ENCODE data around the gene PIGW. TPM values are rescaled to one million over a fixed set of nuclear protein-coding genes. Genes with fewer than 3 reads are reported as not detected.

The PIGW gene
- total RNA-seq, 2 donors from 2014 or later, result 2.8 to 3.9 TPM

DNA sequence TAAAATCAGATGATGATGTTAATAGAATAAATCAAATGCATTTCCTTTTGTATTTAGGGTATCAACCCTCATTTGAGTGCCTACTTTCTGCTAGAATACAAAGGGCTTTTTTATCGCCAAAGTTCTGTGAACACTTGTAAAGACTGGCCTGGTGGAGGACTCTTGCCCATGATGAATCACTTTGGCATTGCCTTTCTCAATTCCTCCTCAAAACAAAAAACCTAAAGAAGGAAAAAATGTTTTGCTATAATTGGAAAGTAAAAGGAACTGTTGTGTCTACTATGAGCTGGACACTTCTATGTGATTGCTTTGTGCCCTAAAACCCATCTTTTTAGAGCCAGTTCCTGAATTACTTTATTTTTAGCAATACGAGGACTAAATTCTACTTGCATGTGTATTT lies 43.9 kb downstream of the PIGW start:
- Histone ChIP-seq H3K4me3 (no peak overlapping the region), H3K4me1 (no peaks in the 10 kb centered on the region), H3K9me3 (no peaks in the 10 kb centered on the region), H3K27me3 (no peaks in the 10 kb centered on the region), H3K36me3 (peaks cover 68% of the 10 kb centered on the region), H3K27ac (no peak overlapping the region)
- DNase-seq (ENCODE audit: low spot score), result no peak
- TF ChIP-seq, protein P1, sequence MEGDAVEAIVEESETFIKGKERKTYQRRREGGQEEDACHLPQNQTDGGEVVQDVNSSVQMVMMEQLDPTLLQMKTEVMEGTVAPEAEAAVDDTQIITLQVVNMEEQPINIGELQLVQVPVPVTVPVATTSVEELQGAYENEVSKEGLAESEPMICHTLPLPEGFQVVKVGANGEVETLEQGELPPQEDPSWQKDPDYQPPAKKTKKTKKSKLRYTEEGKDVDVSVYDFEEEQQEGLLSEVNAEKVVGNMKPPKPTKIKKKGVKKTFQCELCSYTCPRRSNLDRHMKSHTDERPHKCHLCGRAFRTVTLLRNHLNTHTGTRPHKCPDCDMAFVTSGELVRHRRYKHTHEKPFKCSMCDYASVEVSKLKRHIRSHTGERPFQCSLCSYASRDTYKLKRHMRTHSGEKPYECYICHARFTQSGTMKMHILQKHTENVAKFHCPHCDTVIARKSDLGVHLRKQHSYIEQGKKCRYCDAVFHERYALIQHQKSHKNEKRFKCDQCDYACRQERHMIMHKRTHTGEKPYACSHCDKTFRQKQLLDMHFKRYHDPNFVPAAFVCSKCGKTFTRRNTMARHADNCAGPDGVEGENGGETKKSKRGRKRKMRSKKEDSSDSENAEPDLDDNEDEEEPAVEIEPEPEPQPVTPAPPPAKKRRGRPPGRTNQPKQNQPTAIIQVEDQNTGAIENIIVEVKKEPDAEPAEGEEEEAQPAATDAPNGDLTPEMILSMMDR (IDR thresholded peaks at IDR 0.05), result no peak

DNA sequence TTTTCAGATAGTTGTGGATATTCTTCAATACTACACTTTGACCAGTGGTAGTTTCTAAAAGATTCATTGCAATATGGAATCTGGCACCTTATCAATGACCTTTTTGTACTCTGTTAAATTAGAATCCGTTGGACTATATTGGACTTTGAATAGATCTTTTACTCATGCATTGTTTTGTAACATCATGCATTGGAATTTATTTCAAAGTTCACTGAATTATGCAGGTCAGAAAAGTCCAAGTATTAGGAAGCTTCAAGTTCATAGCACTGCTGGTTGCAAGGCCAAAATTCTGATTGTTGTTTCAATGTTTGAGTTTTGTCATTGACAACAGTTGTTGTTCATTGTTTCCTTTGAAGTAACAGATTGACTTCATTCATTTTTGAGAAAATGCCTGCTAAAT lies 49.0 kb downstream of the PIGW start:
- no peaks in the 10 kb centered on the region for H3K4me1 ChIP-seq
- H3K4me3 ChIP-seq, result no peak overlapping the region
- no peaks in the 10 kb centered on the region for H3K27me3 ChIP-seq

DNA sequence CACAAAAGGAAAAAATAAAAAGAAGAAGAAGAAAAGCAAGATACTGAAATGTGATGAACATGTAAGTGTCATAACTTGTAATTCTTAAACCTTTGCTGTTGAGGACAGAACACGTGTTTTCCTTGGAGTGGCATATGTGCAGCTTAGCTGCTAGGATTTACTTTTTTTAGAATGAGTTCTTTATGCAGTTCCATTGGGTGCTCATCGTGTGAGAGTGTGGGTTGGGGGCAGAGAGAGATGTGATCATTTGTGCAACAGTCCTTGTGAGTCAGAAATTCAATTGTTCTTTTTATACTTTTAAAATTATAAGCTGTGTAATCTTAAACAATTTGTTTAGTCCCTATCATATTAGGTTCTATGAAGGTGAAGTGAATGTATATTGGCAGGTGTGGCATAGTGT lies 51.4 kb downstream of the PIGW start:
- Histone ChIP-seq H3K36me3 (peaks cover 83% of the 10 kb centered on the region), H3K4me1 (peaks cover 0 to 3% of the 10 kb centered on the region in 2 donors), H3K27me3 (no peaks in the 10 kb centered on the region), H3K27ac (no peak overlapping the region), H3K4me3 (no peak overlapping the region), H3K9me3 (no peaks in the 10 kb centered on the region)
- TF ChIP-seq, protein P1 (IDR thresholded peaks at IDR 0.05), result no peak
- no peak for DNase-seq (ENCODE audit: low spot score)

More for the DNA sequence above, 49.0 kb downstream of the PIGW start:
- no peaks in the 10 kb centered on the region for H3K9me3 ChIP-seq
- no peak overlapping the region for H3K27ac ChIP-seq
- H3K36me3 ChIP-seq, result peaks cover 97% of the 10 kb centered on the region
- TF ChIP-seq, protein P1 (IDR thresholded peaks at IDR 0.05), result no peak
- no peak for DNase-seq (ENCODE audit: low spot score)

Other genes with a start within 250 kb of the PIGW start
- not detected for gene TBC1D3G, start 211.1 kb upstream of the PIGW start, total RNA-seq
- gene TBC1D3H, start 146.6 kb upstream of the PIGW start, total RNA-seq, result not detected
- gene ZNHIT3, start 48.3 kb upstream of the PIGW start, total RNA-seq, result 10 to 100 TPM; 16.4 to 17.6 TPM
- gene MYO19, start 119 bp upstream of the PIGW start, total RNA-seq, result 10 to 100 TPM in 1 of 2 donors, 1 to 10 TPM in 1; 8.2 to 12.8 TPM
- 10 to 100 TPM; 26.7 to 30.1 TPM for gene GGNBP2, start 9.9 kb downstream of the PIGW start, total RNA-seq
- 10 to 100 TPM; 10.5 to 17.3 TPM for gene DHRS11, start 56.9 kb downstream of the PIGW start, total RNA-seq
- gene MRM1, start 66.6 kb downstream of the PIGW start, total RNA-seq, result 1 to 10 TPM; 3.7 to 6.3 TPM